ENCODE data around the gene SCLY. TPM values are rescaled to one million over a fixed set of nuclear protein-coding genes. Genes with fewer than 3 reads are reported as not detected.

SCLY gene
- total and polyA plus RNA-seq, 4 donors: 7.8 to 16.1 (median 12.1) TPM

- H3K27ac ChIP-seq (ENCODE audit: low read depth in 1 of 2, low read length in 1 of 2): peak overlapping the region in 1 of 2 donors; percentile 50
- no peaks in the 10 kb centered on the region for H3K36me3 ChIP-seq (ENCODE audit: control insufficient read depth in 4 of 4, insufficient read depth in 4 of 4, low read length in 4 of 4)
- no peak overlapping the region for H3K9ac ChIP-seq (ENCODE audit: insufficient read depth in 1 of 2, low read length in 2 of 2)
- TF ChIP-seq CTCF (IDR thresholded peaks at IDR 0.05; ENCODE audit: control extremely low read depth, extremely low read depth): no peak
- DNase-seq (no peak), ATAC-seq (ENCODE audit: insufficient read depth, low FRiP score) (no peak)
- H3K9me3 ChIP-seq (ENCODE audit: control insufficient read depth in 4 of 4, insufficient read depth in 3 of 4, low read length in 3 of 4): no peaks in the 10 kb centered on the region
- H3K4me3 ChIP-seq: no peak overlapping the region
- peaks cover 0 to 2% (median 0%) of the 10 kb centered on the region in 3 donors for H3K27me3 ChIP-seq (ENCODE audit: control insufficient read depth in 3 of 3, insufficient read depth in 3 of 3, low read length in 2 of 3)
- 91 to 97% methylated on average over 13 of the region's 13 CpGs for WGBS, 2 donors
- peaks cover 0 to 20% (median 7%) of the 10 kb centered on the region in 5 donors for H3K4me1 ChIP-seq (ENCODE audit: control insufficient read depth in 5 of 5, insufficient read depth in 5 of 5, low read length in 5 of 5)
These were observed 77.1 kb downstream of the SCLY start for GRCh38 chr2:238137885-238138284.

GRCh38 chr2:238138331-238139195 is 77.8 kb downstream of the SCLY start, which contains the start of gene KLHL30:
Gene KLHL30, plus strand, starts transcription at chr2:238138668. Its CDS starts 2,087 bp downstream, at chr2:238140755.
- H3K4me3 ChIP-seq: no peak within 1 kb of the TSS
- no peaks in the 10 kb centered on the region for H3K36me3 ChIP-seq (ENCODE audit: control insufficient read depth in 4 of 4, insufficient read depth in 4 of 4, low read length in 4 of 4)
- H3K27ac ChIP-seq (ENCODE audit: low read depth in 1 of 2, low read length in 1 of 2): peak within 1 kb of the TSS in 1 of 2 donors; percentile 50
- peaks cover 0 to 2% (median 0%) of the 10 kb centered on the region in 3 donors for H3K27me3 ChIP-seq (ENCODE audit: control insufficient read depth in 3 of 3, insufficient read depth in 3 of 3, low read length in 2 of 3)
- peaks cover 3 to 22% (median 7%) of the 10 kb centered on the region in 5 donors for H3K4me1 ChIP-seq (ENCODE audit: control insufficient read depth in 5 of 5, insufficient read depth in 5 of 5, low read length in 5 of 5)
- DNase-seq: no peak
- no peak for ATAC-seq (ENCODE audit: insufficient read depth, low FRiP score)
- no peak for TF ChIP-seq CTCF (IDR thresholded peaks at IDR 0.05; ENCODE audit: control extremely low read depth, extremely low read depth)
- H3K9ac ChIP-seq (ENCODE audit: insufficient read depth in 1 of 2, low read length in 2 of 2): no peak within 1 kb of the TSS
- WGBS, 2 donors: 71 to 80% methylated on average over 22 of the region's 22 CpGs
- no peaks in the 10 kb centered on the region for H3K9me3 ChIP-seq (ENCODE audit: control insufficient read depth in 4 of 4, insufficient read depth in 3 of 4, low read length in 3 of 4)

GRCh38 chr2:238139196-238140039 is 78.6 kb downstream of the SCLY start:
- ATAC-seq (ENCODE audit: insufficient read depth, low FRiP score) (no peak), DNase-seq (no peak)
- Histone ChIP-seq H3K9ac (ENCODE audit: insufficient read depth in 1 of 2, low read length in 2 of 2) (no peak overlapping the region), H3K36me3 (ENCODE audit: control insufficient read depth in 4 of 4, insufficient read depth in 4 of 4, low read length in 4 of 4) (no peaks in the 10 kb centered on the region), H3K9me3 (ENCODE audit: control insufficient read depth in 4 of 4, insufficient read depth in 3 of 4, low read length in 3 of 4) (no peaks in the 10 kb centered on the region), H3K27me3 (ENCODE audit: control insufficient read depth in 3 of 3, insufficient read depth in 3 of 3, low read length in 2 of 3) (peaks cover 0 to 2% (median 0%) of the 10 kb centered on the region in 3 donors), H3K4me3 (no peak overlapping the region), H3K4me1 (ENCODE audit: control insufficient read depth in 5 of 5, insufficient read depth in 5 of 5, low read length in 5 of 5) (peaks cover 3 to 23% (median 7%) of the 10 kb centered on the region in 5 donors), H3K27ac (ENCODE audit: low read depth in 1 of 2, low read length in 1 of 2) (peak overlapping the region in 1 of 2 donors; percentile 50)
- 59 to 61% methylated on average over 56 of the region's 56 CpGs for WGBS, 2 donors
- no peak for TF ChIP-seq CTCF (IDR thresholded peaks at IDR 0.05; ENCODE audit: control extremely low read depth, extremely low read depth)
